HepG2 (cell line): ENCODE results near the gene HOXB5. TPM values are rescaled to one million over a fixed set of nuclear protein-coding genes. Genes with fewer than 3 reads are reported as not detected.

Source experiments
- ATAC-seq: fragments of 200-7000 bp; cut with Tn5 transposase; 3 replicates; pipeline ENCODE4 v1.9.1; 2020; ENCODE audit warnings: mild to moderate bottlenecking, moderate library complexity
- BruUV-seq: library from RNA; stranded (reverse); fragments of 400-500 nt; replicated peaks from 2 replicates; lab custom pipeline; 2021; lab: Mats Ljungman, UMichigan
- CTCF ChIA-PET: fragments of 300-600 bp; formaldehyde crosslinking; extraction: SDS; loops from one replicate; lab custom pipeline; 2021; ENCODE audit warnings: low total read pairs, inconsistent platforms, low intra/inter-chr PET ratio; lab: Yijun Ruan, JAX
- POLR2A ChIA-PET: fragments of 350-600 bp; sonication (Branson Sonifier 250); formaldehyde crosslinking; loops from one replicate; lab custom pipeline; 2020; ENCODE audit warnings: antibody characterized with exemption, inconsistent platforms; lab: Yijun Ruan, JAX
- DNase-seq: peaks from one replicate; pipeline ENCODE4 v3.0.0-alpha.2; 2015; ENCODE audit warnings: low spot score
- FAIRE-seq: peaks from 3 replicates; lab custom pipeline; 2011; peaks lifted over from hg19 to GRCh38; lab: Jason Lieb, UNC
- H2AFZ ChIP-seq: one replicate; pipeline ENCODE4 v1.6.1; 2011; ENCODE audit warnings: low read length, inconsistent platforms
- H3K27ac ChIP-seq: fragments of 300-600 bp; 3 replicates; pipeline ENCODE4 v1.8.0; 2011; ENCODE audit warnings: mixed run types, mild to moderate bottlenecking, mixed read lengths, low read length, inconsistent platforms; ENCODE audit not compliant: insufficient read depth; ENCODE audit errors: extremely low read length
- H3K27me3 ChIP-seq, 2 experiments: fragments of 200-600 bp in 1 of 2; 2 replicates in 1 of 2; 3 replicates in 1 of 2; pipeline versions ENCODE4 v1.6.0 to v1.8.0; 2011; ENCODE audit warnings: low read length in 2 of 2, mild to moderate bottlenecking in 2 of 2, moderate library complexity in 2 of 2, inconsistent platforms in 1 of 2; ENCODE audit not compliant: insufficient read depth in 2 of 2, control insufficient read depth in 1 of 2
- H3K36me3 ChIP-seq, 2 experiments: fragments of 200-600 bp in 1 of 2; replicated peaks in 1 of 2; 2 replicates in 1 of 2; 3 replicates in 1 of 2; pipeline versions ENCODE4 v1.5.1 to v1.8.0; 2011; ENCODE audit warnings: low read length in 2 of 2, inconsistent platforms in 1 of 2; ENCODE audit not compliant: insufficient read depth in 2 of 2, control insufficient read depth in 1 of 2
- H3K4me1 ChIP-seq: 2 replicates; pipeline ENCODE4 v1.5.1; 2012; ENCODE audit warnings: low read length, inconsistent platforms; ENCODE audit not compliant: insufficient read depth
- H3K4me2 ChIP-seq: 2 replicates; pipeline ENCODE4 v1.6.0; 2011; ENCODE audit warnings: low read depth, low read length, inconsistent platforms
- H3K4me3 ChIP-seq, 3 experiments: fragments of 200-600 bp in 1 of 3; sonication (generic), shearing (Covaris generic) in 1 of 3; replicated peaks in 1 of 3; 2 replicates each; pipeline ENCODE4 v1.5.1; 2011 to 2016; ENCODE audit warnings: low read length in 3 of 3, inconsistent platforms in 2 of 3, low read depth in 2 of 3, mild to moderate bottlenecking in 2 of 3, control low read depth in 1 of 3, mixed read lengths in 1 of 3; ENCODE audit not compliant: insufficient read depth in 1 of 3
- H3K79me2 ChIP-seq: one replicate; pipeline ENCODE4 v1.6.1; 2011; ENCODE audit warnings: low read length, inconsistent platforms; ENCODE audit not compliant: insufficient read depth
- H3K9ac ChIP-seq: 2 replicates; pipeline ENCODE4 v1.6.0; 2011; ENCODE audit warnings: mild to moderate bottlenecking, low read depth, low read length, inconsistent platforms; ENCODE audit not compliant: insufficient read depth
- H3K9me3 ChIP-seq: 2 replicates; pipeline ENCODE4 v1.5.1; 2012; ENCODE audit warnings: mild to moderate bottlenecking, low read length
- H4K20me1 ChIP-seq: 2 replicates; pipeline ENCODE4 v1.6.0; 2011; ENCODE audit warnings: inconsistent platforms, mild to moderate bottlenecking, low read length, moderate library complexity; ENCODE audit not compliant: insufficient read depth
- ARHGAP35 ChIP-seq: sonication (generic); formaldehyde crosslinking; IDR thresholded peaks from 2 replicates; pipeline ENCODE4 v1.9.0; 2022; ENCODE audit warnings: mild to moderate bottlenecking, inconsistent platforms, moderate library complexity, missing genetic modification reagents, borderline replicate concordance
- CAMTA2 ChIP-seq: sonication (generic); formaldehyde crosslinking; IDR thresholded peaks from 2 replicates; pipeline ENCODE4 v1.4.0; 2020; ENCODE audit warnings: mild to moderate bottlenecking, missing genetic modification reagents, borderline replicate concordance
- CEBPG ChIP-seq: IDR thresholded peaks from 2 replicates; pipeline ENCODE4 v1.6.1; 2016
- E2F5 ChIP-seq: sonication (generic); formaldehyde crosslinking; conservative IDR thresholded peaks from 2 replicates; pipeline ENCODE4 v1.4.0; 2020; ENCODE audit warnings: missing genetic modification reagents
- EED ChIP-seq: sonication (generic); formaldehyde crosslinking; IDR thresholded peaks from 2 replicates; pipeline ENCODE4 v1.5.0; 2020; ENCODE audit warnings: mild to moderate bottlenecking, missing genetic modification reagents
- FOXO1 ChIP-seq: sonication (generic); formaldehyde crosslinking; IDR thresholded peaks from 2 replicates; pipeline ENCODE4 v1.4.0; 2020; ENCODE audit warnings: missing genetic modification reagents
- KAT7 ChIP-seq: IDR thresholded peaks from 2 replicates; pipeline ENCODE4 v1.6.1; 2018; ENCODE audit warnings: borderline replicate concordance, missing compliant biosample characterization
- KDM6A ChIP-seq: IDR thresholded peaks from 2 replicates; pipeline ENCODE4 v1.6.1; 2016; ENCODE audit warnings: low read depth
- MBNL3 ChIP-seq: fragments of 250-450 bp; sonication (Bioruptor Pico); conservative IDR thresholded peaks from 2 replicates; pipeline ENCODE4 v1.8.0; 2022; ENCODE audit warnings: mild to moderate bottlenecking, inconsistent platforms
- NR2F6 ChIP-seq, 2 experiments: IDR thresholded peaks; 2 replicates each; pipeline ENCODE4 v1.6.1; 2016; ENCODE audit warnings: antibody characterized with exemption in 1 of 2, mild to moderate bottlenecking in 1 of 2
- SP1 ChIP-seq, 2 experiments: fragments of 450-650 bp in 1 of 2; sonication (generic) in 1 of 2; formaldehyde crosslinking in 1 of 2; IDR thresholded peaks; 2 replicates each; pipeline versions ENCODE4 v1.4.0 to v1.6.1; 2016 to 2020; ENCODE audit warnings: missing genetic modification reagents in 1 of 2
- SRSF9 ChIP-seq: fragments of 200-400 bp; formaldehyde crosslinking; IDR thresholded peaks from 2 replicates; pipeline ENCODE4 v1.6.1; 2018; ENCODE audit warnings: borderline replicate concordance, mild to moderate bottlenecking, low read depth, low read length; ENCODE audit not compliant: insufficient read depth, poor library complexity, severe bottlenecking
- ZNF331 ChIP-seq: sonication (generic); formaldehyde crosslinking; IDR thresholded peaks from 2 replicates; pipeline ENCODE4 v1.4.0; 2020; ENCODE audit warnings: missing genetic modification reagents
- ZNF350 ChIP-seq: sonication (generic); formaldehyde crosslinking; IDR thresholded peaks from 2 replicates; pipeline ENCODE4 v1.4.0; 2020; ENCODE audit warnings: mild to moderate bottlenecking, low read depth, missing genetic modification reagents, borderline replicate concordance
- ZNF670 ChIP-seq: sonication (generic); formaldehyde crosslinking; IDR thresholded peaks from 2 replicates; pipeline ENCODE4 v1.8.0; 2022; ENCODE audit warnings: mild to moderate bottlenecking, missing genetic modification reagents, borderline replicate concordance
- WGBS: methylation state at CpG from one replicate; pipeline ENCODE4 v1.1.6; 2017; ENCODE audit warnings: low lambda C conversion rate; 5-methylcytosine and 5-hydroxymethylcytosine counted together
- in situ Hi-C: cut with HindIII; loops from 2 replicates; pipeline ENCODE4 v1.10.0; 2017; ENCODE audit warnings: low pct_unique_long_range_greater_than_20kb; ENCODE audit not compliant: extremely low pct_ligation_motif_present
- intact Hi-C: fragments of 100-400 bp; cut with micrococcal nuclease; formaldehyde crosslinking; loops from one replicate; pipeline ENCODE4 v1.10.0; 2022; ENCODE audit not compliant: unreplicated experiment
- polyA plus RNA-seq, 8 experiments: library from polyadenylated mRNA; depleted of rRNA in 3 of 8; stranded (reverse) in 7 of 8; unstranded in 1 of 8; fragments of >200 nt; fragmentation: Illumina TruSeq in 4 of 8; extraction: Trizol in 4 of 8; gene quantifications; 2 replicates each; pipeline versions ENCODE4 v1.2.1 to v1.2.3, GENCODE V29; 2011 to 2016; ENCODE audit warnings: low read depth in 4 of 8, missing spikeins in 1 of 8, mixed read lengths in 1 of 8; ENCODE audit not compliant: insufficient read depth in 1 of 8
- total RNA-seq, 5 experiments: library from RNA; depleted of rRNA; stranded (reverse); fragments of >200 nt; fragmentation: Illumina TruSeq; extraction: Trizol; gene quantifications; 2 replicates each; pipeline ENCODE4 v1.2.3, GENCODE V29; 2016; ENCODE audit warnings: low read depth in 1 of 5
- TF ChIP-seq, protein P1 (sequence below): sonication (generic); formaldehyde crosslinking; IDR thresholded peaks from 2 replicates; pipeline ENCODE4 v1.8.1; 2022; ENCODE audit warnings: low read depth, mild to moderate bottlenecking, missing genetic modification reagents
- TF ChIP-seq, protein P2 (sequence below): sonication (generic); formaldehyde crosslinking; IDR thresholded peaks from 2 replicates; pipeline ENCODE4 v1.5.1; 2020; ENCODE audit warnings: missing genetic modification reagents, mild to moderate bottlenecking, borderline replicate concordance
- TF ChIP-seq, protein P3 (sequence below): IDR thresholded peaks from 2 replicates; pipeline ENCODE4 v1.6.1; 2016

HOXB5 gene
- total and polyA plus RNA-seq, 2 of the 13 experiments (the other 11 are each of a cell fraction or from before 2014, with no cell fraction given), result not detected

DNA sequence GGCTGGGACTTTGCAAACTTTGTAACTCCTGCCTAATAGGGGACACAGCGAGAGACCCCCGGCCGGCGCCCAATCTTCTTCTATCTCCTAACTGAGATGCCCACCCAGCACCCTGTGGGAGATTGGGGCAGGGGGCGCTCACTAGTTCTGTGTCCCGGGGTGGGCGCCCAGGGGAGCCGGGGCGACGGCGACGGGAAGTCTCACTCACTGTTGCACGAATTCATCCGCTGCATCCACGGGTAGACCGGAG is 3.9 kb upstream of the HOXB5 start:
- no TSS peak for BruUV-seq
- no peak overlapping the region; a peak in 1 of 6 replicates for H3K4me3 ChIP-seq
- in situ Hi-C loops (loop anchor here (5.0 kb wide), 1 partner anchor 445 kb away; no protein-coding TSS in a partner anchor), intact Hi-C loops (no loop called here)
- H2AFZ ChIP-seq, result no peak overlapping the region
- FAIRE-seq (no peak), DNase-seq (no peak), ATAC-seq (no peak)
- TF ChIP-seq ARHGAP35, result no peak
- no peak for TF ChIP-seq ZNF331
- TF ChIP-seq CEBPG, result no peak
- no peak for TF ChIP-seq NR2F6 (IDR thresholded peaks at IDR 0.05)
- no peak for TF ChIP-seq NR2F6 (CRISPR knock-in tag; IDR thresholded peaks at IDR 0.05)
- no peak for TF ChIP-seq MBNL3
- TF ChIP-seq SRSF9, result no peak
- no peak for TF ChIP-seq E2F5 (CRISPR knock-in tag)
- no peak for TF ChIP-seq FOXO1 (CRISPR knock-in tag)
- no peak for TF ChIP-seq SP1 (IDR thresholded peaks at IDR 0.05)
- no peak for TF ChIP-seq SP1 (CRISPR knock-in tag; IDR thresholded peaks at IDR 0.05)
- TF ChIP-seq, protein P1, sequence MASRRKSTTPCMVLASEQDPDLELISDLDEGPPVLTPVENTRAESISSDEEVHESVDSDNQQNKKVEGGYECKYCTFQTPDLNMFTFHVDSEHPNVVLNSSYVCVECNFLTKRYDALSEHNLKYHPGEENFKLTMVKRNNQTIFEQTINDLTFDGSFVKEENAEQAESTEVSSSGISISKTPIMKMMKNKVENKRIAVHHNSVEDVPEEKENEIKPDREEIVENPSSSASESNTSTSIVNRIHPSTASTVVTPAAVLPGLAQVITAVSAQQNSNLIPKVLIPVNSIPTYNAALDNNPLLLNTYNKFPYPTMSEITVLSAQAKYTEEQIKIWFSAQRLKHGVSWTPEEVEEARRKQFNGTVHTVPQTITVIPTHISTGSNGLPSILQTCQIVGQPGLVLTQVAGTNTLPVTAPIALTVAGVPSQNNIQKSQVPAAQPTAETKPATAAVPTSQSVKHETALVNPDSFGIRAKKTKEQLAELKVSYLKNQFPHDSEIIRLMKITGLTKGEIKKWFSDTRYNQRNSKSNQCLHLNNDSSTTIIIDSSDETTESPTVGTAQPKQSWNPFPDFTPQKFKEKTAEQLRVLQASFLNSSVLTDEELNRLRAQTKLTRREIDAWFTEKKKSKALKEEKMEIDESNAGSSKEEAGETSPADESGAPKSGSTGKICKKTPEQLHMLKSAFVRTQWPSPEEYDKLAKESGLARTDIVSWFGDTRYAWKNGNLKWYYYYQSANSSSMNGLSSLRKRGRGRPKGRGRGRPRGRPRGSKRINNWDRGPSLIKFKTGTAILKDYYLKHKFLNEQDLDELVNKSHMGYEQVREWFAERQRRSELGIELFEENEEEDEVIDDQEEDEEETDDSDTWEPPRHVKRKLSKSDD (CRISPR knock-in tag), result no peak
- no peak for TF ChIP-seq CAMTA2
- no peak for TF ChIP-seq ZNF670 (CRISPR knock-in tag)
- TF ChIP-seq KAT7 (CRISPR knock-in tag), result no peak
- no peak for TF ChIP-seq ZNF350
- no peak for TF ChIP-seq KDM6A (CRISPR knock-in tag)
- no peak for TF ChIP-seq EED (CRISPR knock-in tag)
- TF ChIP-seq, protein P2, sequence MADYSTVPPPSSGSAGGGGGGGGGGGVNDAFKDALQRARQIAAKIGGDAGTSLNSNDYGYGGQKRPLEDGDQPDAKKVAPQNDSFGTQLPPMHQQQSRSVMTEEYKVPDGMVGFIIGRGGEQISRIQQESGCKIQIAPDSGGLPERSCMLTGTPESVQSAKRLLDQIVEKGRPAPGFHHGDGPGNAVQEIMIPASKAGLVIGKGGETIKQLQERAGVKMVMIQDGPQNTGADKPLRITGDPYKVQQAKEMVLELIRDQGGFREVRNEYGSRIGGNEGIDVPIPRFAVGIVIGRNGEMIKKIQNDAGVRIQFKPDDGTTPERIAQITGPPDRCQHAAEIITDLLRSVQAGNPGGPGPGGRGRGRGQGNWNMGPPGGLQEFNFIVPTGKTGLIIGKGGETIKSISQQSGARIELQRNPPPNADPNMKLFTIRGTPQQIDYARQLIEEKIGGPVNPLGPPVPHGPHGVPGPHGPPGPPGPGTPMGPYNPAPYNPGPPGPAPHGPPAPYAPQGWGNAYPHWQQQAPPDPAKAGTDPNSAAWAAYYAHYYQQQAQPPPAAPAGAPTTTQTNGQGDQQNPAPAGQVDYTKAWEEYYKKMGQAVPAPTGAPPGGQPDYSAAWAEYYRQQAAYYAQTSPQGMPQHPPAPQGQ (CRISPR knock-in tag), result no peak
- TF ChIP-seq, protein P3, sequence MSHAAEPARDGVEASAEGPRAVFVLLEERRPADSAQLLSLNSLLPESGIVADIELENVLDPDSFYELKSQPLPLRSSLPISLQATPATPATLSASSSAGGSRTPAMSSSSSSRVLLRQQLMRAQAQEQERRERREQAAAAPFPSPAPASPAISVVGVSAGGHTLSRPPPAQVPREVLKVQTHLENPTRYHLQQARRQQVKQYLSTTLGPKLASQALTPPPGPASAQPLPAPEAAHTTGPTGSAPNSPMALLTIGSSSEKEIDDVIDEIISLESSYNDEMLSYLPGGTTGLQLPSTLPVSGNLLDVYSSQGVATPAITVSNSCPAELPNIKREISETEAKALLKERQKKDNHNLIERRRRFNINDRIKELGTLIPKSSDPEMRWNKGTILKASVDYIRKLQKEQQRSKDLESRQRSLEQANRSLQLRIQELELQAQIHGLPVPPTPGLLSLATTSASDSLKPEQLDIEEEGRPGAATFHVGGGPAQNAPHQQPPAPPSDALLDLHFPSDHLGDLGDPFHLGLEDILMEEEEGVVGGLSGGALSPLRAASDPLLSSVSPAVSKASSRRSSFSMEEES (CRISPR knock-in tag), result no peak
- H3K4me1 ChIP-seq, result peaks cover 15% of the 10 kb centered on the region; the same call in 1 of the 2 replicates
- H3K9me3 ChIP-seq, result no peaks in the 10 kb centered on the region
- POLR2A ChIA-PET, result no interaction called here
- H3K79me2 ChIP-seq, result no peaks in the 10 kb centered on the region
- H3K27ac ChIP-seq, result no peak overlapping the region
- CTCF ChIA-PET, result no interaction called here
- 0% methylated on average over 16 of the region's 16 CpGs for WGBS
- H3K27me3 ChIP-seq, result peaks cover 52 to 97% of the 10 kb centered on the region in 2 experiments
- no peaks in the 10 kb centered on the region for H4K20me1 ChIP-seq
- H3K4me2 ChIP-seq, result no peak overlapping the region
- H3K36me3 ChIP-seq, result no peaks in the 10 kb centered on the region
- H3K9ac ChIP-seq, result no peak overlapping the region
